GM12878 (cell line): ENCODE data around the gene IKZF1. TPM values are rescaled to one million over a fixed set of nuclear protein-coding genes. Genes with fewer than 3 reads are reported as not detected.

Source experiments
- GATAD2B ChIP-seq: fragments of 450-650 bp; conservative IDR thresholded peaks from 2 replicates; pipeline ENCODE4 v1.6.1; 2017; ENCODE audit warnings: low read depth, mild to moderate bottlenecking, moderate library complexity
- JUNB ChIP-seq: IDR thresholded peaks from 2 replicates; pipeline ENCODE4 v1.6.1; 2016; ENCODE audit warnings: antibody characterized with exemption, mild to moderate bottlenecking
- TCF12 ChIP-seq: IDR thresholded peaks from 2 replicates; pipeline ENCODE4 v1.6.1; 2011; ENCODE audit warnings: low read depth, mild to moderate bottlenecking, low read length
- ZNF217 ChIP-seq: fragments of 450-650 bp; IDR thresholded peaks from 2 replicates; pipeline ENCODE4 v1.6.1; 2017; ENCODE audit warnings: antibody characterized with exemption, mild to moderate bottlenecking
- ZNF274 ChIP-seq: IDR thresholded peaks from one replicate; pipeline ENCODE4 v1.8.0; 2011; ENCODE audit not compliant: insufficient read length, insufficient read depth
- polyA plus RNA-seq, 11 experiments: library from polyadenylated mRNA; depleted of rRNA in 4 of 11; unstranded in 6 of 11; stranded (reverse) in 5 of 11; fragments of >200 nt; fragmentation: Nextera tagmentation in 4 of 11; fragmentation: Illumina TruSeq in 1 of 11; extraction: Ambion mirVana in 4 of 11; extraction: Trizol in 1 of 11; gene quantifications; 1 replicate in 1 of 11; 2 replicates in 10 of 11; pipeline versions ENCODE4 v1.2.1 to v1.2.3, GENCODE V29; 2011 to 2016; ENCODE audit warnings: inconsistent platforms in 2 of 11, missing spikeins in 2 of 11, low read depth in 1 of 11
- total RNA-seq, 4 experiments: library from RNA; depleted of rRNA in 3 of 4; stranded (reverse); fragments of >200 nt in 3 of 4; fragmentation: Illumina TruSeq in 1 of 4; extraction: Trizol in 1 of 4; gene quantifications; 2 replicates each; pipeline versions ENCODE4 v1.2.1 to v1.2.3, GENCODE V29; 2013 to 2021
- TF ChIP-seq, protein P1 (sequence below), 3 experiments: IDR thresholded peaks in 2 of 3; conservative IDR thresholded peaks in 1 of 3; 2 replicates each; pipeline ENCODE4 v1.5.1; 2011; ENCODE audit warnings: low read depth in 3 of 3, low read length in 3 of 3, mild to moderate bottlenecking in 3 of 3, control low read depth in 2 of 3, moderate library complexity in 2 of 3, inconsistent platforms in 1 of 3, mixed read lengths in 1 of 3; ENCODE audit not compliant: control insufficient read depth in 2 of 3, insufficient read depth in 1 of 3; ENCODE audit errors: extremely low read depth in 1 of 3
- TF ChIP-seq, protein P2 (sequence below): fragments of 450-650 bp; IDR thresholded peaks from 2 replicates; pipeline ENCODE4 v1.6.1; 2017; ENCODE audit warnings: mild to moderate bottlenecking, low read depth, inconsistent platforms; ENCODE audit not compliant: poor library complexity, severe bottlenecking
- TF ChIP-seq, protein P3 (sequence below): IDR thresholded peaks from 2 replicates; pipeline ENCODE4 v1.6.1; 2012; ENCODE audit warnings: low read length, inconsistent platforms
- TF ChIP-seq, protein P4 (sequence below): fragments of 450-650 bp; IDR thresholded peaks from 2 replicates; pipeline ENCODE4 v1.6.1; 2018; ENCODE audit warnings: mild to moderate bottlenecking, low read depth, moderate library complexity; ENCODE audit not compliant: partially characterized antibody
- TF ChIP-seq, protein P5 (sequence below): IDR thresholded peaks from 2 replicates; pipeline ENCODE4 v1.6.1; 2011; ENCODE audit warnings: borderline replicate concordance, low read depth, mild to moderate bottlenecking, moderate library complexity, low read length; ENCODE audit not compliant: insufficient read depth, poor library complexity, severe bottlenecking
- TF ChIP-seq, protein P6 (sequence below): fragments of 450-650 bp; IDR thresholded peaks from 2 replicates; pipeline ENCODE4 v1.6.1; 2016; ENCODE audit warnings: mild to moderate bottlenecking

The IKZF1 gene
- total and polyA plus RNA-seq, 10 of the 15 experiments (the other 5 are each of a cell fraction or from before 2014, with no cell fraction given) = 27.2 to 125 (median 71.6) TPM

DNA sequence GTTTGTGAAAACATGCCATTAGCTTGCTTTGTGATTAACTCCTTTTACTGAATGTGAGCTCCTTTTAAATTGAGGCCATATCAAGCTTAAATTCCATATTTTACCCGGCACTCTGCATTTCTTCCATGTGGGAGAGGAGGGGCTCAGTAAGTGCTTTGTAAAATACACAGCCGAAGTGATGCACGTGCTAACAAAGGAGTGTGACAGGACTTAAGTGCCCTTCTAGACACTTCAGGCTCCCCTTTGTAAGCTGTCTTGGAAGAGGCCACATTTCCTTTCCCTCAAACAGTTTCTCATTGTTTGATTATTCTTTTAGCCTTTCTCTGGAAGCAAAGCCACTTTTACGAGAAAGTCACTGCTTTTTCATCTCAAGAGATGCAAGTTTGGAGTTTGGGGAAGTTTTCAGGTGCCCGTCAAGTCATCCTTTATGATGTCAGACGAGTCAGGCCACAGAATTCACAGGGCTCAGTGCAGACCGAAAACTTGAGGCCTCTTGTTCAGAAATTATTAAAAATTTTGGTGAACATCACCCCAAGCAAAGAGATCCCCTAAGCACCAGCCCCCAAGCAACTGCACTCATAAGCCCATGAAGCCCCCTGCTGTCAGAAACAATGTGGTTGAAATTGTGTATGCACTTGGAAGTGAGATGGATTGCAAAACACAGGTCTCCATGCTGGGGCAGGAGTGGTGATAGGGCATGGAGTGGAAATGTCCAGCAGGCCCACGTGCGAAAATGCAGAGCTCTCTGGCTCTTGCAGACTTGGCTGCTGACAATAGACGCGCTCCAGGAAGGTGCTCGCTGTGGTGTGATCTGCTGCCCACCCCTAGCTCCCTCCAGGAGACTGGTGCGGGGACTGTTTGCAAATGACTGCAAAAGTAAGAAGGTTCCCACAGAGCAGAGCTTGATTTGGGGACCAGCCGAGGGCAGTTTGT lies 11.5 kb downstream of the IKZF1 start (continued):
- TF ChIP-seq, protein P1, sequence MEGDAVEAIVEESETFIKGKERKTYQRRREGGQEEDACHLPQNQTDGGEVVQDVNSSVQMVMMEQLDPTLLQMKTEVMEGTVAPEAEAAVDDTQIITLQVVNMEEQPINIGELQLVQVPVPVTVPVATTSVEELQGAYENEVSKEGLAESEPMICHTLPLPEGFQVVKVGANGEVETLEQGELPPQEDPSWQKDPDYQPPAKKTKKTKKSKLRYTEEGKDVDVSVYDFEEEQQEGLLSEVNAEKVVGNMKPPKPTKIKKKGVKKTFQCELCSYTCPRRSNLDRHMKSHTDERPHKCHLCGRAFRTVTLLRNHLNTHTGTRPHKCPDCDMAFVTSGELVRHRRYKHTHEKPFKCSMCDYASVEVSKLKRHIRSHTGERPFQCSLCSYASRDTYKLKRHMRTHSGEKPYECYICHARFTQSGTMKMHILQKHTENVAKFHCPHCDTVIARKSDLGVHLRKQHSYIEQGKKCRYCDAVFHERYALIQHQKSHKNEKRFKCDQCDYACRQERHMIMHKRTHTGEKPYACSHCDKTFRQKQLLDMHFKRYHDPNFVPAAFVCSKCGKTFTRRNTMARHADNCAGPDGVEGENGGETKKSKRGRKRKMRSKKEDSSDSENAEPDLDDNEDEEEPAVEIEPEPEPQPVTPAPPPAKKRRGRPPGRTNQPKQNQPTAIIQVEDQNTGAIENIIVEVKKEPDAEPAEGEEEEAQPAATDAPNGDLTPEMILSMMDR (IDR thresholded peaks at IDR 0.05 in 2 of 3, conservative IDR thresholded peaks at IDR 0.05 in 1 of 3; ENCODE audit: control insufficient read depth in 2 of 3, extremely low read depth in 1 of 3, insufficient read depth in 1 of 3, low read depth in 3 of 3, low read length in 3 of 3) = peak in 2 of 3 experiments; percentile 3 to 4; a peak in 1 of 6 replicates
- TF ChIP-seq, protein P2, sequence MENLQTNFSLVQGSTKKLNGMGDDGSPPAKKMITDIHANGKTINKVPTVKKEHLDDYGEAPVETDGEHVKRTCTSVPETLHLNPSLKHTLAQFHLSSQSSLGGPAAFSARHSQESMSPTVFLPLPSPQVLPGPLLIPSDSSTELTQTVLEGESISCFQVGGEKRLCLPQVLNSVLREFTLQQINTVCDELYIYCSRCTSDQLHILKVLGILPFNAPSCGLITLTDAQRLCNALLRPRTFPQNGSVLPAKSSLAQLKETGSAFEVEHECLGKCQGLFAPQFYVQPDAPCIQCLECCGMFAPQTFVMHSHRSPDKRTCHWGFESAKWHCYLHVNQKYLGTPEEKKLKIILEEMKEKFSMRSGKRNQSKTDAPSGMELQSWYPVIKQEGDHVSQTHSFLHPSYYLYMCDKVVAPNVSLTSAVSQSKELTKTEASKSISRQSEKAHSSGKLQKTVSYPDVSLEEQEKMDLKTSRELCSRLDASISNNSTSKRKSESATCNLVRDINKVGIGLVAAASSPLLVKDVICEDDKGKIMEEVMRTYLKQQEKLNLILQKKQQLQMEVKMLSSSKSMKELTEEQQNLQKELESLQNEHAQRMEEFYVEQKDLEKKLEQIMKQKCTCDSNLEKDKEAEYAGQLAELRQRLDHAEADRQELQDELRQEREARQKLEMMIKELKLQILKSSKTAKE = no peak
- TF ChIP-seq JUNB (peak; percentile 40), TCF12 (no peak), ZNF274 (no peak), ZNF217 (no peak), GATAD2B (no peak)
- TF ChIP-seq, protein P3, sequence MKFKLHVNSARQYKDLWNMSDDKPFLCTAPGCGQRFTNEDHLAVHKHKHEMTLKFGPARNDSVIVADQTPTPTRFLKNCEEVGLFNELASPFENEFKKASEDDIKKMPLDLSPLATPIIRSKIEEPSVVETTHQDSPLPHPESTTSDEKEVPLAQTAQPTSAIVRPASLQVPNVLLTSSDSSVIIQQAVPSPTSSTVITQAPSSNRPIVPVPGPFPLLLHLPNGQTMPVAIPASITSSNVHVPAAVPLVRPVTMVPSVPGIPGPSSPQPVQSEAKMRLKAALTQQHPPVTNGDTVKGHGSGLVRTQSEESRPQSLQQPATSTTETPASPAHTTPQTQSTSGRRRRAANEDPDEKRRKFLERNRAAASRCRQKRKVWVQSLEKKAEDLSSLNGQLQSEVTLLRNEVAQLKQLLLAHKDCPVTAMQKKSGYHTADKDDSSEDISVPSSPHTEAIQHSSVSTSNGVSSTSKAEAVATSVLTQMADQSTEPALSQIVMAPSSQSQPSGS = peak; percentile 48; the same call in 1 of the 2 replicates
- TF ChIP-seq, protein P4, sequence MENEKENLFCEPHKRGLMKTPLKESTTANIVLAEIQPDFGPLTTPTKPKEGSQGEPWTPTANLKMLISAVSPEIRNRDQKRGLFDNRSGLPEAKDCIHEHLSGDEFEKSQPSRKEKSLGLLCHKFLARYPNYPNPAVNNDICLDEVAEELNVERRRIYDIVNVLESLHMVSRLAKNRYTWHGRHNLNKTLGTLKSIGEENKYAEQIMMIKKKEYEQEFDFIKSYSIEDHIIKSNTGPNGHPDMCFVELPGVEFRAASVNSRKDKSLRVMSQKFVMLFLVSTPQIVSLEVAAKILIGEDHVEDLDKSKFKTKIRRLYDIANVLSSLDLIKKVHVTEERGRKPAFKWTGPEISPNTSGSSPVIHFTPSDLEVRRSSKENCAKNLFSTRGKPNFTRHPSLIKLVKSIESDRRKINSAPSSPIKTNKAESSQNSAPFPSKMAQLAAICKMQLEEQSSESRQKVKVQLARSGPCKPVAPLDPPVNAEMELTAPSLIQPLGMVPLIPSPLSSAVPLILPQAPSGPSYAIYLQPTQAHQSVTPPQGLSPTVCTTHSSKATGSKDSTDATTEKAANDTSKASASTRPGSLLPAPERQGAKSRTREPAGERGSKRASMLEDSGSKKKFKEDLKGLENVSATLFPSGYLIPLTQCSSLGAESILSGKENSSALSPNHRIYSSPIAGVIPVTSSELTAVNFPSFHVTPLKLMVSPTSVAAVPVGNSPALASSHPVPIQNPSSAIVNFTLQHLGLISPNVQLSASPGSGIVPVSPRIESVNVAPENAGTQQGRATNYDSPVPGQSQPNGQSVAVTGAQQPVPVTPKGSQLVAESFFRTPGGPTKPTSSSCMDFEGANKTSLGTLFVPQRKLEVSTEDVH = no peak
- TF ChIP-seq, protein P5, sequence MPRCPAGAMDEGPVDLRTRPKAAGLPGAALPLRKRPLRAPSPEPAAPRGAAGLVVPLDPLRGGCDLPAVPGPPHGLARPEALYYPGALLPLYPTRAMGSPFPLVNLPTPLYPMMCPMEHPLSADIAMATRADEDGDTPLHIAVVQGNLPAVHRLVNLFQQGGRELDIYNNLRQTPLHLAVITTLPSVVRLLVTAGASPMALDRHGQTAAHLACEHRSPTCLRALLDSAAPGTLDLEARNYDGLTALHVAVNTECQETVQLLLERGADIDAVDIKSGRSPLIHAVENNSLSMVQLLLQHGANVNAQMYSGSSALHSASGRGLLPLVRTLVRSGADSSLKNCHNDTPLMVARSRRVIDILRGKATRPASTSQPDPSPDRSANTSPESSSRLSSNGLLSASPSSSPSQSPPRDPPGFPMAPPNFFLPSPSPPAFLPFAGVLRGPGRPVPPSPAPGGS = no peak
- TF ChIP-seq, protein P6, sequence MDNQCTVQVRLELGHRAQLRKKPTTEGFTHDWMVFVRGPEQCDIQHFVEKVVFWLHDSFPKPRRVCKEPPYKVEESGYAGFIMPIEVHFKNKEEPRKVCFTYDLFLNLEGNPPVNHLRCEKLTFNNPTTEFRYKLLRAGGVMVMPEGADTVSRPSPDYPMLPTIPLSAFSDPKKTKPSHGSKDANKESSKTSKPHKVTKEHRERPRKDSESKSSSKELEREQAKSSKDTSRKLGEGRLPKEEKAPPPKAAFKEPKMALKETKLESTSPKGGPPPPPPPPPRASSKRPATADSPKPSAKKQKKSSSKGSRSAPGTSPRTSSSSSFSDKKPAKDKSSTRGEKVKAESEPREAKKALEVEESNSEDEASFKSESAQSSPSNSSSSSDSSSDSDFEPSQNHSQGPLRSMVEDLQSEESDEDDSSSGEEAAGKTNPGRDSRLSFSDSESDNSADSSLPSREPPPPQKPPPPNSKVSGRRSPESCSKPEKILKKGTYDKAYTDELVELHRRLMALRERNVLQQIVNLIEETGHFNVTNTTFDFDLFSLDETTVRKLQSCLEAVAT = no peak
